CD14-positive monocyte (primary cell): ENCODE data around the gene OTUB1. TPM values are rescaled to one million over a fixed set of nuclear protein-coding genes. Genes with fewer than 3 reads are reported as not detected.

Source experiments
- DNase-seq, 3 donors: peaks; one replicate each; pipeline ENCODE4 v3.0.0-alpha.2; 2011 to 2022
- H2AFZ ChIP-seq: 2 replicates; pipeline ENCODE4 v1.6.0; 2012; ENCODE audit warnings: mild to moderate bottlenecking, low read depth, low read length, inconsistent platforms; ENCODE audit not compliant: insufficient read depth, poor library complexity, severe bottlenecking
- H3K27ac ChIP-seq, 2 donors: 1 replicate in 1 of 2; 2 replicates in 1 of 2; pipeline ENCODE4 v1.5.1; 2012 to 2013; ENCODE audit warnings: low read length in 2 of 2, control low read depth in 1 of 2, inconsistent platforms in 1 of 2, low read depth in 1 of 2, mild to moderate bottlenecking in 1 of 2
- H3K27me3 ChIP-seq, 2 donors: one replicate each; pipeline versions ENCODE4 v1.6.0 to v1.6.1; 2011 to 2013; ENCODE audit warnings: low read length in 2 of 2; ENCODE audit not compliant: control insufficient read depth in 2 of 2, insufficient read depth in 2 of 2
- H3K36me3 ChIP-seq, 2 donors: replicated peaks in 1 of 2; 1 replicate in 1 of 2; 2 replicates in 1 of 2; pipeline versions ENCODE4 v1.5.1 to v1.6.1; 2012 to 2013; ENCODE audit warnings: low read length in 2 of 2, control low read depth in 1 of 2, inconsistent platforms in 1 of 2, mild to moderate bottlenecking in 1 of 2; ENCODE audit not compliant: insufficient read depth in 2 of 2, control insufficient read depth in 1 of 2
- H3K4me1 ChIP-seq, 2 donors: 1 replicate in 1 of 2; 2 replicates in 1 of 2; pipeline versions ENCODE4 v1.5.1 to v1.6.1; 2012 to 2013; ENCODE audit warnings: low read length in 2 of 2, control low read depth in 1 of 2, inconsistent platforms in 1 of 2, mild to moderate bottlenecking in 1 of 2, moderate library complexity in 1 of 2; ENCODE audit not compliant: insufficient read depth in 2 of 2, control insufficient read depth in 1 of 2
- H3K4me2 ChIP-seq: replicated peaks from 2 replicates; pipeline ENCODE3; 2012; ENCODE audit warnings: low read length, moderate library complexity, mild to moderate bottlenecking; ENCODE audit not compliant: poor library complexity, severe bottlenecking; ENCODE audit errors: extremely low read depth
- H3K4me3 ChIP-seq, 3 experiments: fragments of 200-600 bp in 1 of 3; sonication (generic) in 1 of 3; replicated peaks in 1 of 3; 1 replicate in 2 of 3; 2 replicates in 1 of 3; pipeline ENCODE4 v1.5.1; 2011 to 2013; ENCODE audit warnings: low read length in 3 of 3, mild to moderate bottlenecking in 3 of 3, control low read depth in 2 of 3, low read depth in 2 of 3, inconsistent platforms in 1 of 3, moderate library complexity in 1 of 3
- H3K79me2 ChIP-seq: 2 replicates; pipeline ENCODE4 v1.6.0; 2012; ENCODE audit warnings: mild to moderate bottlenecking, control low read depth, inconsistent platforms, low read length, moderate library complexity; ENCODE audit not compliant: insufficient read depth
- H3K9ac ChIP-seq: 2 replicates; pipeline ENCODE4 v1.6.0; 2017; ENCODE audit warnings: low read length, mild to moderate bottlenecking; ENCODE audit not compliant: insufficient read depth, poor library complexity, severe bottlenecking
- H3K9me3 ChIP-seq, 2 donors: replicated peaks in 1 of 2; 1 replicate in 1 of 2; 2 replicates in 1 of 2; pipeline versions ENCODE4 v1.5.1 to v1.6.1; 2012 to 2013; ENCODE audit warnings: low read length in 2 of 2, control low read depth in 1 of 2; ENCODE audit not compliant: control insufficient read depth in 1 of 2, insufficient read depth in 1 of 2
- H4K20me1 ChIP-seq: 2 replicates; pipeline ENCODE4 v1.6.0; 2012; ENCODE audit warnings: mild to moderate bottlenecking, low read length, control low read depth, moderate library complexity; ENCODE audit not compliant: insufficient read depth
- H3K27ac Mint-ChIP-seq, 7 donors: one replicate each; pipeline ENCODE4 v1.8.0; 2020; ENCODE audit warnings: mild to moderate bottlenecking in 7 of 7, mixed read lengths in 7 of 7, moderate library complexity in 6 of 7, inconsistent platforms in 2 of 7
- H3K27me3 Mint-ChIP-seq, 3 donors: one replicate each; pipeline ENCODE4 v1.8.0; 2021 to 2022; ENCODE audit warnings: low read depth in 3 of 3, mild to moderate bottlenecking in 3 of 3, mixed read lengths in 3 of 3, moderate library complexity in 3 of 3, inconsistent platforms in 1 of 3
- H3K36me3 Mint-ChIP-seq, 2 donors: one replicate each; pipeline ENCODE4 v1.8.0; 2020; ENCODE audit warnings: mixed read lengths in 2 of 2, inconsistent platforms in 1 of 2, mild to moderate bottlenecking in 1 of 2
- H3K4me1 Mint-ChIP-seq: one replicate; pipeline ENCODE4 v1.8.0; 2020; ENCODE audit warnings: mild to moderate bottlenecking, mixed read lengths
- H3K4me3 Mint-ChIP-seq, 2 donors: one replicate each; pipeline ENCODE4 v1.8.0; 2020; ENCODE audit warnings: mild to moderate bottlenecking in 2 of 2, mixed read lengths in 2 of 2, moderate library complexity in 1 of 2
- H3K9me3 Mint-ChIP-seq, 7 donors: one replicate each; pipeline ENCODE4 v1.8.0; 2020 to 2022; ENCODE audit warnings: mixed read lengths in 7 of 7, mild to moderate bottlenecking in 6 of 7, moderate library complexity in 6 of 7, inconsistent platforms in 2 of 7
- WGBS: methylation state at CpG from one replicate; pipeline ENCODE4 v1.1.5; 2013; ENCODE audit warnings: missing lambda C conversion rate; ENCODE audit not compliant: insufficient coverage; 5-methylcytosine and 5-hydroxymethylcytosine counted together
- intact Hi-C, 2 donors: fragments of 100-400 bp; cut with micrococcal nuclease; formaldehyde crosslinking; loops; one replicate each; pipeline versions ENCODE4 v1.15.0 to v1.15.1; 2023
- polyA plus RNA-seq, 3 donors: library from polyadenylated mRNA; depleted of rRNA in 1 of 3; unstranded in 2 of 3; stranded (reverse) in 1 of 3; fragments of 300-500 nt in 2 of 3; fragments of >200 nt in 1 of 3; fragmentation: Illumina TruSeq in 2 of 3; gene quantifications; 1 replicate in 2 of 3; 2 replicates in 1 of 3; pipeline ENCODE4 v1.2.3, GENCODE V29; 2012 to 2021
- TF ChIP-seq, protein P1 (sequence below): fragments of 200-600 bp; IDR thresholded peaks from one replicate; pipeline ENCODE4 v1.8.0; 2022; ENCODE audit warnings: antibody characterized with exemption, mild to moderate bottlenecking

Gene OTUB1
- polyA plus RNA-seq, 3 donors: 131 to 170 (median 140) TPM

DNA sequence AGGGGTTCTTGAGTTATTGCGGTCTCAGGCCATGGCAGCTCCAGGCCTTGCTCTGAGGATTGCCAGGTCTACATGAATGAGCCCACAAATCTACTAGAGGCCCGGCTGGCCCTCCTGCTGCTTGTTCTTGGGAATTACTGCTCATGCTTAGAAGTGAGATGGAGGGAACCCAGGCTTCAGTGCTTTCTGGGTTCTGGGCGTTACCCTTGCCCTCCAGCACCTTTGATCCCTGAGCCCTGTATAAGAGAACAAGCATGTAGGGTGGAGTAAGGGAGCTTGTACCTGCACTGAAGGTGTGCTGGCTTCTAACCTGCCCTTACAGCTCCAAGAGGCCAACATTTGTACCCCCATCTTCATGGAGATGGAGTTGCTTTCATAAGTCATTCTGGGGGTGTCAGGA lies 43.4 kb upstream of the OTUB1 start:
- TF ChIP-seq, protein P1, sequence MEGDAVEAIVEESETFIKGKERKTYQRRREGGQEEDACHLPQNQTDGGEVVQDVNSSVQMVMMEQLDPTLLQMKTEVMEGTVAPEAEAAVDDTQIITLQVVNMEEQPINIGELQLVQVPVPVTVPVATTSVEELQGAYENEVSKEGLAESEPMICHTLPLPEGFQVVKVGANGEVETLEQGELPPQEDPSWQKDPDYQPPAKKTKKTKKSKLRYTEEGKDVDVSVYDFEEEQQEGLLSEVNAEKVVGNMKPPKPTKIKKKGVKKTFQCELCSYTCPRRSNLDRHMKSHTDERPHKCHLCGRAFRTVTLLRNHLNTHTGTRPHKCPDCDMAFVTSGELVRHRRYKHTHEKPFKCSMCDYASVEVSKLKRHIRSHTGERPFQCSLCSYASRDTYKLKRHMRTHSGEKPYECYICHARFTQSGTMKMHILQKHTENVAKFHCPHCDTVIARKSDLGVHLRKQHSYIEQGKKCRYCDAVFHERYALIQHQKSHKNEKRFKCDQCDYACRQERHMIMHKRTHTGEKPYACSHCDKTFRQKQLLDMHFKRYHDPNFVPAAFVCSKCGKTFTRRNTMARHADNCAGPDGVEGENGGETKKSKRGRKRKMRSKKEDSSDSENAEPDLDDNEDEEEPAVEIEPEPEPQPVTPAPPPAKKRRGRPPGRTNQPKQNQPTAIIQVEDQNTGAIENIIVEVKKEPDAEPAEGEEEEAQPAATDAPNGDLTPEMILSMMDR: no peak
- H3K9me3 ChIP-seq: no peaks in the 10 kb centered on the region
- H3K4me3 ChIP-seq: no peak overlapping the region
- Mint-ChIP-seq H3K27ac (no peak overlapping the region), H3K27me3 (peaks cover 4 to 8% (median 5%) of the 10 kb centered on the region in 3 donors), H3K4me3 (no peak overlapping the region), H3K9me3 (no peaks in the 10 kb centered on the region), H3K36me3 (peaks cover 5 to 8% of the 10 kb centered on the region in 2 donors), H3K4me1 (peaks cover 34% of the 10 kb centered on the region)
- H3K36me3 ChIP-seq: peaks cover 0 to 3% of the 10 kb centered on the region in 2 donors
- H3K27me3 ChIP-seq: no peaks in the 10 kb centered on the region
- intact Hi-C loops: loop anchor here (2.0 to 5.0 kb wide), 2 partner anchors 70 to 106 kb away; partner anchors contain the start of gene MARK2 (in 1 of the 2)
- H3K27ac ChIP-seq: no peak overlapping the region
- WGBS: 100% methylated on average over 1 of the region's 3 CpGs
- H3K9ac ChIP-seq: no peak overlapping the region
- peaks cover 4% of the 10 kb centered on the region for H4K20me1 ChIP-seq
- no peak overlapping the region for H2AFZ ChIP-seq
- no peak for DNase-seq
- no peak overlapping the region for H3K4me2 ChIP-seq
- peaks cover 44% of the 10 kb centered on the region for H3K79me2 ChIP-seq
- peaks cover 35 to 36% of the 10 kb centered on the region in 2 donors for H3K4me1 ChIP-seq

DNA sequence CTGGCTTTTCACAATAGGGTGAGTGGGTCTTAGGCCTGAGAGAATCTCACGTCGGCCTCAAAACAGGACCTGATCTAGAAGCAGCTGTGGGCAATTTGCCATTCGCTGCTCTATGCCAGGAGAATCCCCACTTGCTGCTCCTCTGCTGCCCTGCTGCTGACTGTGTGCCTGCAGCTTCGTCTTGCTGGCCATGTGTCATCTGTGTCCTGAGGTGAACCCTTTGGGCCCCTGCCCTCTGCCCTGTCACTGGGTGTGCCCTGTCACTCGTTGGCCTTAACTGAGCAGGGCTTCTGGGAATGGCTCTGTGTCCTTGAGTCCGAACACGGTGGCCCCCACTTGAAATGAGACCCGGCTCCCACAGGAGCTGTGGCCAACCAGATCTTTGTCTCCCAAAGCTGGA lies 41.3 kb upstream of the OTUB1 start:
- Histone ChIP-seq H3K79me2 (peaks cover 34% of the 10 kb centered on the region), H3K4me2 (no peak overlapping the region), H3K27ac (no peak overlapping the region), H3K4me3 (no peak overlapping the region), H3K9me3 (no peaks in the 10 kb centered on the region), H4K20me1 (peaks cover 4% of the 10 kb centered on the region), H3K36me3 (peaks cover 0 to 3% of the 10 kb centered on the region in 2 donors), H2AFZ (no peak overlapping the region), H3K9ac (no peak overlapping the region), H3K4me1 (peaks cover 17 to 20% of the 10 kb centered on the region in 2 donors), H3K27me3 (no peaks in the 10 kb centered on the region)
- no peak overlapping the region for H3K4me3 Mint-ChIP-seq
- peak overlapping the region in 2 of 7 donors; percentile 62 to 83 for H3K27ac Mint-ChIP-seq
- H3K27me3 Mint-ChIP-seq: peaks cover 0 to 3% (median 1%) of the 10 kb centered on the region in 3 donors
- peaks cover 7 to 12% of the 10 kb centered on the region in 2 donors for H3K36me3 Mint-ChIP-seq
- no peaks in the 10 kb centered on the region for H3K9me3 Mint-ChIP-seq
- WGBS: 87% methylated on average over 8 of the region's 8 CpGs
- peaks cover 22% of the 10 kb centered on the region for H3K4me1 Mint-ChIP-seq
- TF ChIP-seq, protein P1: no peak
- intact Hi-C loops: loop anchor here (2.0 to 5.0 kb wide), 3 partner anchors 108 to 178 kb away; partner anchors contain the start of genes MARK2 (in 1 of the 2) and ZFTA (in 1 of the 2)
- peak in 1 of 3 donors; percentile 2 for DNase-seq
